Astrocyte of the spinal cord (primary cell): Measurements from ENCODE around the gene MAPRE3.
"Not testable (repeated sequence)": the region's sequence is repeated elsewhere in the genome, so short reads cannot be mapped to it uniquely, and the experiment has no call there.

Experiments
- DNase-seq: peaks from one replicate; pipeline ENCODE4 v3.0.0; 2011; ENCODE audit warnings: low read depth, low spot score
- H3K4me3 ChIP-seq: 2 replicates; pipeline ENCODE4 v1.5.1; 2011; ENCODE audit warnings: low read depth, mild to moderate bottlenecking, low read length, moderate library complexity
- CTCF ChIP-seq: IDR thresholded peaks from 2 replicates; pipeline ENCODE4 v1.5.1; 2012; ENCODE audit warnings: low read depth, mild to moderate bottlenecking, low read length, inconsistent platforms
- in situ Hi-C: cut with HindIII; loops from 2 replicates; pipeline ENCODE4 v1.10.0; 2017; ENCODE audit warnings: low sequenced_read_pairs

Gene MAPRE3

GRCh38 chr2:27074738-27075565, 104.5 kb downstream of the MAPRE3 start:
- TF ChIP-seq CTCF = no peak
- in situ Hi-C loops = no loop called here
- no peak for DNase-seq
- no peak overlapping the region for H3K4me3 ChIP-seq

- in situ Hi-C loops, H3K4me3 ChIP-seq, DNase-seq: not testable (repeated sequence)
Observed at GRCh38 chr2:27075566-27075871, 105.1 kb downstream of the MAPRE3 start.

- no peak for DNase-seq
- no peak overlapping the region for H3K4me3 ChIP-seq
- in situ Hi-C loops = no loop called here
- no peak for TF ChIP-seq CTCF
Observed at GRCh38 chr2:27076323-27076722, 105.9 kb downstream of the MAPRE3 start.
